ENCODE measurements around the gene ANKRD44.

ANKRD44 gene

GRCh38 chr2:197126630-197127352, 183.8 kb downstream of the ANKRD44 start:
- no peak for TF ChIP-seq EZH2 (IDR thresholded peaks at IDR 0.05; ENCODE audit: borderline replicate concordance, low read depth, low read length, severe bottlenecking)
- TF ChIP-seq, protein P1, sequence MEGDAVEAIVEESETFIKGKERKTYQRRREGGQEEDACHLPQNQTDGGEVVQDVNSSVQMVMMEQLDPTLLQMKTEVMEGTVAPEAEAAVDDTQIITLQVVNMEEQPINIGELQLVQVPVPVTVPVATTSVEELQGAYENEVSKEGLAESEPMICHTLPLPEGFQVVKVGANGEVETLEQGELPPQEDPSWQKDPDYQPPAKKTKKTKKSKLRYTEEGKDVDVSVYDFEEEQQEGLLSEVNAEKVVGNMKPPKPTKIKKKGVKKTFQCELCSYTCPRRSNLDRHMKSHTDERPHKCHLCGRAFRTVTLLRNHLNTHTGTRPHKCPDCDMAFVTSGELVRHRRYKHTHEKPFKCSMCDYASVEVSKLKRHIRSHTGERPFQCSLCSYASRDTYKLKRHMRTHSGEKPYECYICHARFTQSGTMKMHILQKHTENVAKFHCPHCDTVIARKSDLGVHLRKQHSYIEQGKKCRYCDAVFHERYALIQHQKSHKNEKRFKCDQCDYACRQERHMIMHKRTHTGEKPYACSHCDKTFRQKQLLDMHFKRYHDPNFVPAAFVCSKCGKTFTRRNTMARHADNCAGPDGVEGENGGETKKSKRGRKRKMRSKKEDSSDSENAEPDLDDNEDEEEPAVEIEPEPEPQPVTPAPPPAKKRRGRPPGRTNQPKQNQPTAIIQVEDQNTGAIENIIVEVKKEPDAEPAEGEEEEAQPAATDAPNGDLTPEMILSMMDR (IDR thresholded peaks at IDR 0.05; ENCODE audit: borderline replicate concordance, extremely low read depth, low read length, poor library complexity, severe bottlenecking) = no peak

GRCh38 chr2:197124639-197125390, 185.8 kb downstream of the ANKRD44 start:
- no peak for DNase-seq
- Histone ChIP-seq H3K4me1 (ENCODE audit: insufficient read depth, low read length) (peaks cover 27% of the 10 kb centered on the region), H3K9ac (ENCODE audit: low read depth, low read length) (no peak overlapping the region), H4K20me1 (ENCODE audit: insufficient read depth, low read length) (no peaks in the 10 kb centered on the region), H3K27me3 (ENCODE audit: insufficient read depth, low read length, poor library complexity) (no peaks in the 10 kb centered on the region), H3K4me2 (ENCODE audit: insufficient read depth, low read length) (no peak overlapping the region), H3K4me3 (ENCODE audit: low read depth in 1 of 2, low read length in 2 of 2) (no peak overlapping the region), H3K27ac (ENCODE audit: low read length) (no peak overlapping the region), H3K9me3 (ENCODE audit: insufficient read depth, low read length, severe bottlenecking) (no peaks in the 10 kb centered on the region), H2AFZ (ENCODE audit: low read depth, low read length) (no peak overlapping the region), H3K79me2 (ENCODE audit: insufficient read depth, low read length) (no peaks in the 10 kb centered on the region), H3K36me3 (ENCODE audit: insufficient read depth, low read length) (peaks cover 16% of the 10 kb centered on the region)
- ATAC-seq (ENCODE audit: insufficient read depth, low read depth) = no peak
- no peak for TF ChIP-seq EZH2 (IDR thresholded peaks at IDR 0.05; ENCODE audit: borderline replicate concordance, low read depth, low read length, severe bottlenecking)
- TF ChIP-seq, protein P1 (IDR thresholded peaks at IDR 0.05; ENCODE audit: borderline replicate concordance, extremely low read depth, low read length, poor library complexity, severe bottlenecking) = no peak

More at GRCh38 chr2:197126630-197127352, 183.8 kb downstream of the ANKRD44 start:
- no peak for DNase-seq
- Histone ChIP-seq H3K4me3 (ENCODE audit: low read depth in 1 of 2, low read length in 2 of 2) (no peak overlapping the region), H3K36me3 (ENCODE audit: insufficient read depth, low read length) (peaks cover 4% of the 10 kb centered on the region; the same call in 1 of the 2 replicates), H3K9ac (ENCODE audit: low read depth, low read length) (no peak overlapping the region), H3K4me1 (ENCODE audit: insufficient read depth, low read length) (peaks cover 39% of the 10 kb centered on the region), H2AFZ (ENCODE audit: low read depth, low read length) (no peak overlapping the region), H3K27me3 (ENCODE audit: insufficient read depth, low read length, poor library complexity) (no peaks in the 10 kb centered on the region), H3K4me2 (ENCODE audit: insufficient read depth, low read length) (no peak overlapping the region), H3K9me3 (ENCODE audit: insufficient read depth, low read length, severe bottlenecking) (no peaks in the 10 kb centered on the region), H3K27ac (ENCODE audit: low read length) (no peak overlapping the region), H4K20me1 (ENCODE audit: insufficient read depth, low read length) (no peaks in the 10 kb centered on the region), H3K79me2 (ENCODE audit: insufficient read depth, low read length) (no peaks in the 10 kb centered on the region)
- ATAC-seq (ENCODE audit: insufficient read depth, low read depth) = no peak

GRCh38 chr2:197122821-197123220, 187.8 kb downstream of the ANKRD44 start:
- ATAC-seq (ENCODE audit: insufficient read depth, low read depth) (no peak), DNase-seq (no peak)
- Histone ChIP-seq H3K27ac (ENCODE audit: low read length) (no peak overlapping the region), H3K4me2 (ENCODE audit: insufficient read depth, low read length) (no peak overlapping the region), H3K79me2 (ENCODE audit: insufficient read depth, low read length) (no peaks in the 10 kb centered on the region), H3K36me3 (ENCODE audit: insufficient read depth, low read length) (peaks cover 20% of the 10 kb centered on the region), H4K20me1 (ENCODE audit: insufficient read depth, low read length) (no peaks in the 10 kb centered on the region), H2AFZ (ENCODE audit: low read depth, low read length) (no peak overlapping the region), H3K4me1 (ENCODE audit: insufficient read depth, low read length) (peaks cover 11% of the 10 kb centered on the region), H3K27me3 (ENCODE audit: insufficient read depth, low read length, poor library complexity) (no peaks in the 10 kb centered on the region), H3K9ac (ENCODE audit: low read depth, low read length) (no peak overlapping the region), H3K4me3 (ENCODE audit: low read depth in 1 of 2, low read length in 2 of 2) (no peak overlapping the region), H3K9me3 (ENCODE audit: insufficient read depth, low read length, severe bottlenecking) (no peaks in the 10 kb centered on the region)
- TF ChIP-seq, protein P1 (IDR thresholded peaks at IDR 0.05; ENCODE audit: borderline replicate concordance, extremely low read depth, low read length, poor library complexity, severe bottlenecking) = no peak
- TF ChIP-seq EZH2 (IDR thresholded peaks at IDR 0.05; ENCODE audit: borderline replicate concordance, low read depth, low read length, severe bottlenecking) = no peak
